ENCODE results near the gene RAP2B. TPM values are rescaled to one million over a fixed set of nuclear protein-coding genes. Genes with fewer than 3 reads are reported as not detected.

Gene RAP2B
- total and polyA plus RNA-seq, 2 of the 13 experiments (the other 11 are each of a cell fraction or from before 2014, with no cell fraction given), result 6.4 to 7.1 TPM

DNA sequence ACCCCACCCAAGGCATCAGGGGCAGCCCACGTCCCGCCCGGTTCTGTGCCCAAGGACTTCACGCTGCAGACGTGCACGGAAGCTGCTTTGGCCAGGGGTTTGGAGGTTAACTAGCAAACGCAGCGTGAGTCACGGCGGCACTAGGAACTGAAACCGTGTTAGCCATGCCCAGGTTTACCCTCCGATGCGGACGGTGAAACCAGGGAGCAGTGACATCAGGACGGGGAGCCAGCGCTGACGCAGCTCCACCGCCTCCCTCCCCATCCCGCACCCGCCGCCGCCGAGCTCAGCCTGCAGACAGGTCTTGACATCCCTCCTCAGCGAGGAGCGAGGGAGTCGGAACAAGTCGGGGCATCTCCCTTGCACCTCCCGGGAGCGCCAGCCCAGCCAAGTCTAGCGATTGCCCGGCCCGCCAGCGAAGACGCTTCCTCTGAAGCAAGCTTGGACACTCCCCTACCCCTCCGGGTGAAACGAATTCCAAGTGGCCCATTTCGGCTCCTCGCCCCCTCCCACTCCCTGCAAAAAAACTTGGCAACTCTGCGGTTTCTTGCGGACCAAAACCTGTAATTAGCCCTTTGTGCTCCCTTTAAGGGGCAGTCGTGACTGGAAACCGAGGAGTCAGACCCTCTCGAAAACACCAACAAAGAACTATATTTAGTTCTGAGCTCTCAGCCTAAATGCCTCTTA lies 1.4 kb upstream of the RAP2B start (continued):
- TF ChIP-seq, protein P1, sequence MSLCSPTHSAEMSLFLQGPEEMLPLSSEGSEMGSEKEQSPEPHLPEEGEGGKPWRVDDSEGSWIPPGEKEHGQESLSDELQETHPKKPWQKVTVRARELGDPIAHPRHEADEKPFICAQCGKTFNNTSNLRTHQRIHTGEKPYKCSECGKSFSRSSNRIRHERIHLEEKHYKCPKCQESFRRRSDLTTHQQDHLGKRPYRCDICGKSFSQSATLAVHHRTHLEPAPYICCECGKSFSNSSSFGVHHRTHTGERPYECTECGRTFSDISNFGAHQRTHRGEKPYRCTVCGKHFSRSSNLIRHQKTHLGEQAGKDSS (CRISPR knock-in tag; IDR thresholded peaks at IDR 0.05; ENCODE audit: borderline replicate concordance, low read depth), result peak; percentile 58; the same call in 1 of the 2 replicates
- TF ChIP-seq SP5 (CRISPR knock-in tag; IDR thresholded peaks at IDR 0.05; ENCODE audit: borderline replicate concordance, low read depth) (no peak), HNRNPLL (IDR thresholded peaks at IDR 0.05; ENCODE audit: low read depth, low read length, poor library complexity, severe bottlenecking) (peak; percentile 68), ZNF441 (CRISPR knock-in tag; IDR thresholded peaks at IDR 0.05; ENCODE audit: borderline replicate concordance) (0 out of 2 replicates have a peak, but pooled peaks have one; percentile 42), ZNF225 (CRISPR knock-in tag; IDR thresholded peaks at IDR 0.05) (peak; percentile 79; the same call in 1 of the 2 replicates), ZFP90 (CRISPR knock-in tag; IDR thresholded peaks at IDR 0.05; ENCODE audit: borderline replicate concordance) (no peak), PAX8 (CRISPR knock-in tag; IDR thresholded peaks at IDR 0.05; ENCODE audit: borderline replicate concordance) (no peak), CREB3 (CRISPR knock-in tag; IDR thresholded peaks at IDR 0.05) (no peak), DMAP1 (CRISPR knock-in tag; IDR thresholded peaks at IDR 0.05) (peak; percentile 54; the same call in 1 of the 2 replicates), ZNF563 (CRISPR knock-in tag; IDR thresholded peaks at IDR 0.05) (peak; percentile 55; the same call in 1 of the 2 replicates), ZNF530 (CRISPR knock-in tag; IDR thresholded peaks at IDR 0.05; ENCODE audit: low read depth) (no peak), ZNF224 (CRISPR knock-in tag; IDR thresholded peaks at IDR 0.05) (no peak), REPIN1 (CRISPR knock-in tag; IDR thresholded peaks at IDR 0.05; ENCODE audit: borderline replicate concordance, low read depth) (peak; percentile 35; the same call in 1 of the 2 replicates), TP53 (CRISPR knock-in tag; conservative IDR thresholded peaks at IDR 0.05) (peak; percentile 89)
- TF ChIP-seq, protein P2, sequence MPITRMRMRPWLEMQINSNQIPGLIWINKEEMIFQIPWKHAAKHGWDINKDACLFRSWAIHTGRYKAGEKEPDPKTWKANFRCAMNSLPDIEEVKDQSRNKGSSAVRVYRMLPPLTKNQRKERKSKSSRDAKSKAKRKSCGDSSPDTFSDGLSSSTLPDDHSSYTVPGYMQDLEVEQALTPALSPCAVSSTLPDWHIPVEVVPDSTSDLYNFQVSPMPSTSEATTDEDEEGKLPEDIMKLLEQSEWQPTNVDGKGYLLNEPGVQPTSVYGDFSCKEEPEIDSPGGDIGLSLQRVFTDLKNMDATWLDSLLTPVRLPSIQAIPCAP (CRISPR knock-in tag; IDR thresholded peaks at IDR 0.05; ENCODE audit: low read depth), result no peak
- TF ChIP-seq, protein P3, sequence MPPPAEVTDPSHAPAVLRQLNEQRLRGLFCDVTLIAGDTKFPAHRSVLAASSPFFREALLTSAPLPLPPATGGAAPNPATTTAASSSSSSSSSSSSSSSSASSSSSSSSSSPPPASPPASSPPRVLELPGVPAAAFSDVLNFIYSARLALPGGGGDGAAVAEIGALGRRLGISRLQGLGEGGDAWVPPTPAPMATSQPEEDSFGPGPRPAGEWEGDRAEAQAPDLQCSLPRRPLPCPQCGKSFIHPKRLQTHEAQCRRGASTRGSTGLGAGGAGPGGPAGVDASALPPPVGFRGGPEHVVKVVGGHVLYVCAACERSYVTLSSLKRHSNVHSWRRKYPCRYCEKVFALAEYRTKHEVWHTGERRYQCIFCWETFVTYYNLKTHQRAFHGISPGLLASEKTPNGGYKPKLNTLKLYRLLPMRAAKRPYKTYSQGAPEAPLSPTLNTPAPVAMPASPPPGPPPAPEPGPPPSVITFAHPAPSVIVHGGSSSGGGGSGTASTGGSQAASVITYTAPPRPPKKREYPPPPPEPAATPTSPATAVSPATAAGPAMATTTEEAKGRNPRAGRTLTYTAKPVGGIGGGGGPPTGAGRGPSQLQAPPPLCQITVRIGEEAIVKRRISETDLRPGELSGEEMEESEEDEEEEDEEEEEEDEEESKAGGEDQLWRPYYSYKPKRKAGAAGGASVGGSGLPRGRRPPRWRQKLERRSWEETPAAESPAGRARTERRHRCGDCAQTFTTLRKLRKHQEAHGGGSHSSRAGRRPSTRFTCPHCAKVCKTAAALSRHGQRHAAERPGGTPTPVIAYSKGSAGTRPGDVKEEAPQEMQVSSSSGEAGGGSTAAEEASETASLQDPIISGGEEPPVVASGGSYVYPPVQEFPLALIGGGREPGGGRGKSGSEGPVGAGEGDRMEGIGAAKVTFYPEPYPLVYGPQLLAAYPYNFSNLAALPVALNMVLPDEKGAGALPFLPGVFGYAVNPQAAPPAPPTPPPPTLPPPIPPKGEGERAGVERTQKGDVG (CRISPR knock-in tag; IDR thresholded peaks at IDR 0.05; ENCODE audit: borderline replicate concordance), result no peak
- TF ChIP-seq, protein P4, sequence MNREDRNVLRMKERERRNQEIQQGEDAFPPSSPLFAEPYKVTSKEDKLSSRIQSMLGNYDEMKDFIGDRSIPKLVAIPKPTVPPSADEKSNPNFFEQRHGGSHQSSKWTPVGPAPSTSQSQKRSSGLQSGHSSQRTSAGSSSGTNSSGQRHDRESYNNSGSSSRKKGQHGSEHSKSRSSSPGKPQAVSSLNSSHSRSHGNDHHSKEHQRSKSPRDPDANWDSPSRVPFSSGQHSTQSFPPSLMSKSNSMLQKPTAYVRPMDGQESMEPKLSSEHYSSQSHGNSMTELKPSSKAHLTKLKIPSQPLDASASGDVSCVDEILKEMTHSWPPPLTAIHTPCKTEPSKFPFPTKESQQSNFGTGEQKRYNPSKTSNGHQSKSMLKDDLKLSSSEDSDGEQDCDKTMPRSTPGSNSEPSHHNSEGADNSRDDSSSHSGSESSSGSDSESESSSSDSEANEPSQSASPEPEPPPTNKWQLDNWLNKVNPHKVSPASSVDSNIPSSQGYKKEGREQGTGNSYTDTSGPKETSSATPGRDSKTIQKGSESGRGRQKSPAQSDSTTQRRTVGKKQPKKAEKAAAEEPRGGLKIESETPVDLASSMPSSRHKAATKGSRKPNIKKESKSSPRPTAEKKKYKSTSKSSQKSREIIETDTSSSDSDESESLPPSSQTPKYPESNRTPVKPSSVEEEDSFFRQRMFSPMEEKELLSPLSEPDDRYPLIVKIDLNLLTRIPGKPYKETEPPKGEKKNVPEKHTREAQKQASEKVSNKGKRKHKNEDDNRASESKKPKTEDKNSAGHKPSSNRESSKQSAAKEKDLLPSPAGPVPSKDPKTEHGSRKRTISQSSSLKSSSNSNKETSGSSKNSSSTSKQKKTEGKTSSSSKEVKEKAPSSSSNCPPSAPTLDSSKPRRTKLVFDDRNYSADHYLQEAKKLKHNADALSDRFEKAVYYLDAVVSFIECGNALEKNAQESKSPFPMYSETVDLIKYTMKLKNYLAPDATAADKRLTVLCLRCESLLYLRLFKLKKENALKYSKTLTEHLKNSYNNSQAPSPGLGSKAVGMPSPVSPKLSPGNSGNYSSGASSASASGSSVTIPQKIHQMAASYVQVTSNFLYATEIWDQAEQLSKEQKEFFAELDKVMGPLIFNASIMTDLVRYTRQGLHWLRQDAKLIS (CRISPR knock-in tag; IDR thresholded peaks at IDR 0.05), result no peak
